K562 (cell line): ENCODE measurements around the gene C16orf92. TPM values are rescaled to one million over a fixed set of nuclear protein-coding genes. Genes with fewer than 3 reads are reported as not detected.

Experiments used
- BMI1 ChIP-seq: fragments of 150-350 bp; IDR thresholded peaks from 2 replicates; pipeline ENCODE4 v1.6.1; 2014; ENCODE audit warnings: low read length
- CBFA2T3 ChIP-seq: fragments of 450-650 bp; IDR thresholded peaks from 2 replicates; pipeline ENCODE4 v1.6.1; 2017
- ELF4 ChIP-seq: fragments of 450-650 bp; formaldehyde crosslinking; IDR thresholded peaks from 2 replicates; pipeline ENCODE4 v1.4.0; 2022; ENCODE audit warnings: missing genetic modification characterization
- HDGF ChIP-seq: fragments of 450-650 bp; IDR thresholded peaks from 2 replicates; pipeline ENCODE4 v1.6.1; 2016
- KDM1A ChIP-seq, 2 experiments: fragments of 450-650 bp; IDR thresholded peaks; 2 replicates each; pipeline ENCODE4 v1.6.1; 2016; ENCODE audit warnings: mild to moderate bottlenecking in 2 of 2
- KLF16 ChIP-seq: IDR thresholded peaks from 2 replicates; pipeline ENCODE4 v1.6.1; 2016; ENCODE audit warnings: antibody characterized with exemption
- MAFG ChIP-seq: fragments of 450-650 bp; conservative IDR thresholded peaks from 2 replicates; pipeline ENCODE4 v1.6.1; 2016; ENCODE audit warnings: missing genetic modification characterization, missing compliant biosample characterization
- MED1 ChIP-seq: sonication (generic); formaldehyde crosslinking; IDR thresholded peaks from 2 replicates; pipeline ENCODE4 v1.8.1; 2023; ENCODE audit warnings: missing genetic modification reagents, borderline replicate concordance
- SMARCA4 ChIP-seq: fragments of 450-650 bp; IDR thresholded peaks from 2 replicates; pipeline ENCODE4 v1.6.1; 2016
- TCF7L2 ChIP-seq: fragments of 150-350 bp; IDR thresholded peaks from 2 replicates; pipeline ENCODE4 v1.6.1; 2016; ENCODE audit warnings: low read depth, mild to moderate bottlenecking, low read length, moderate library complexity
- ZNF263 ChIP-seq: sonication (generic); formaldehyde crosslinking; IDR thresholded peaks from 2 replicates; pipeline ENCODE4 v1.8.0; 2022; ENCODE audit warnings: mild to moderate bottlenecking, missing genetic modification reagents, borderline replicate concordance
- polyA plus RNA-seq, 8 experiments: library from polyadenylated mRNA; depleted of rRNA in 4 of 8; stranded (reverse) in 5 of 8; unstranded in 3 of 8; fragments of >200 nt; fragmentation: Nextera tagmentation in 2 of 8; fragmentation: Illumina TruSeq in 1 of 8; extraction: Ambion mirVana in 2 of 8; extraction: Trizol in 1 of 8; gene quantifications; 2 replicates each; pipeline versions ENCODE4 v1.2.1 to v1.2.3, GENCODE V29; 2011 to 2014; ENCODE audit warnings: inconsistent platforms in 1 of 8, missing spikeins in 1 of 8
- total RNA-seq, 7 experiments: library from RNA; depleted of rRNA in 6 of 7; stranded (reverse); fragments of >200 nt in 6 of 7; fragmentation: Illumina TruSeq in 2 of 7; extraction: Trizol in 2 of 7; gene quantifications; 2 replicates each; pipeline versions ENCODE4 v1.2.1 to v1.2.3, GENCODE V29; 2011 to 2021; ENCODE audit warnings: low replicate concordance in 1 of 7
- TF ChIP-seq, protein P1 (sequence below), 2 experiments: fragments of 450-650 bp; formaldehyde crosslinking in 1 of 2; IDR thresholded peaks; 2 replicates each; pipeline versions ENCODE4 v1.4.0 to v1.6.1; 2014 to 2020; ENCODE audit warnings: mild to moderate bottlenecking in 2 of 2, borderline replicate concordance in 1 of 2, low read depth in 1 of 2
- TF ChIP-seq, protein P2 (sequence below): fragments of 450-650 bp; IDR thresholded peaks from 2 replicates; pipeline ENCODE4 v1.6.1; 2017; ENCODE audit warnings: antibody characterized with exemption, mild to moderate bottlenecking
- TF ChIP-seq, protein P3 (sequence below), 2 experiments: fragments of 450-650 bp in 1 of 2; sonication (generic) in 1 of 2; formaldehyde crosslinking; conservative IDR thresholded peaks; 2 replicates each; pipeline versions ENCODE4 v1.4.0 to v1.8.1; 2020 to 2022; ENCODE audit warnings: mild to moderate bottlenecking in 1 of 2, missing genetic modification reagents in 1 of 2

Gene C16orf92
- total and polyA plus RNA-seq, 9 of the 15 experiments (the other 6 are each of a cell fraction or from before 2014, with no cell fraction given), result not detected

DNA sequence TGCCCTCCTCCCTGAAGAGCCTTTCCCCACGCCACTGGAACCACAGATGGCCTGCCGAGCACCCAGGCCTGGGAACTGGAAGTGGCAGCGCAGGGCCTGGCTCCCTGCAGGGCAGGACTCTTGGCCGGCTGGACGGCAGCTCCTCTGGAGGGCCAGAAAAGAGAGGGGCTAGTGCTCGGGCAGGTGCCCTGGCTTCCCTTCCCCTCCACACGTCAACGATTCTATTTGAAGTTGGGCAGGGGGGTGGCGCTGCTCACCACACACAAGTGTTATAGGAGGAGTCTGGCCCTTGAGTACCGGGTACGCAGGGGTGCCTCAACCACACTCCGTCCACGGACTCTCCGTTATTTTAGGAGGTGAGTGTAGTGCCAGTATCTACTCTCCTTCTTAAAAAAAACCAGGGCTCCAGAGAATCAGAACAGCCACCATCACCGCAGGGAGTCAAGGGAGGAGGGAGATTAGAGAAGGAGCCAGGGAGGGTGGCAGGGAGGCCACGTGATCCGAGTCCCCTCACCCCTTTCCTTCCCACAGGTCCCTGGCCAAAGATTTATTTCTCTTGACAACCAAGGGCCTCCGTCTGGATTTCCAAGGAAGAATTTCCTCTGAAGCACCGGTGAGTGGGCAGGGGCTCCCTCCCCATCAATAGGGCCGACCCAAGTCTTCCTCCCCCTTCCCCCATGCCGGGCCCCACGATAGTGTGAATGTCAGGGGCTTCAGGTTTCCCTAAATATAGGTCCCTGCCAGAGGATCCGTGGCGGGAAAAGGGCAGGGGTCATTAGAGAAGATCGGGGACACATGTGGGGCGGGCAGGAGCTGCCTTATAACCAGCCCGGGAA lies 41.1 kb downstream of the C16orf92 start (continued):
- TF ChIP-seq, protein P1, sequence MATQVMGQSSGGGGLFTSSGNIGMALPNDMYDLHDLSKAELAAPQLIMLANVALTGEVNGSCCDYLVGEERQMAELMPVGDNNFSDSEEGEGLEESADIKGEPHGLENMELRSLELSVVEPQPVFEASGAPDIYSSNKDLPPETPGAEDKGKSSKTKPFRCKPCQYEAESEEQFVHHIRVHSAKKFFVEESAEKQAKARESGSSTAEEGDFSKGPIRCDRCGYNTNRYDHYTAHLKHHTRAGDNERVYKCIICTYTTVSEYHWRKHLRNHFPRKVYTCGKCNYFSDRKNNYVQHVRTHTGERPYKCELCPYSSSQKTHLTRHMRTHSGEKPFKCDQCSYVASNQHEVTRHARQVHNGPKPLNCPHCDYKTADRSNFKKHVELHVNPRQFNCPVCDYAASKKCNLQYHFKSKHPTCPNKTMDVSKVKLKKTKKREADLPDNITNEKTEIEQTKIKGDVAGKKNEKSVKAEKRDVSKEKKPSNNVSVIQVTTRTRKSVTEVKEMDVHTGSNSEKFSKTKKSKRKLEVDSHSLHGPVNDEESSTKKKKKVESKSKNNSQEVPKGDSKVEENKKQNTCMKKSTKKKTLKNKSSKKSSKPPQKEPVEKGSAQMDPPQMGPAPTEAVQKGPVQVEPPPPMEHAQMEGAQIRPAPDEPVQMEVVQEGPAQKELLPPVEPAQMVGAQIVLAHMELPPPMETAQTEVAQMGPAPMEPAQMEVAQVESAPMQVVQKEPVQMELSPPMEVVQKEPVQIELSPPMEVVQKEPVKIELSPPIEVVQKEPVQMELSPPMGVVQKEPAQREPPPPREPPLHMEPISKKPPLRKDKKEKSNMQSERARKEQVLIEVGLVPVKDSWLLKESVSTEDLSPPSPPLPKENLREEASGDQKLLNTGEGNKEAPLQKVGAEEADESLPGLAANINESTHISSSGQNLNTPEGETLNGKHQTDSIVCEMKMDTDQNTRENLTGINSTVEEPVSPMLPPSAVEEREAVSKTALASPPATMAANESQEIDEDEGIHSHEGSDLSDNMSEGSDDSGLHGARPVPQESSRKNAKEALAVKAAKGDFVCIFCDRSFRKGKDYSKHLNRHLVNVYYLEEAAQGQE (IDR thresholded peaks at IDR 0.05; ENCODE audit: borderline replicate concordance), result peak; percentile 37; the same call in 1 of the 2 replicates
- TF ChIP-seq, protein P1 (CRISPR knock-in tag; IDR thresholded peaks at IDR 0.05; ENCODE audit: low read depth), result no peak
- TF ChIP-seq, protein P2, sequence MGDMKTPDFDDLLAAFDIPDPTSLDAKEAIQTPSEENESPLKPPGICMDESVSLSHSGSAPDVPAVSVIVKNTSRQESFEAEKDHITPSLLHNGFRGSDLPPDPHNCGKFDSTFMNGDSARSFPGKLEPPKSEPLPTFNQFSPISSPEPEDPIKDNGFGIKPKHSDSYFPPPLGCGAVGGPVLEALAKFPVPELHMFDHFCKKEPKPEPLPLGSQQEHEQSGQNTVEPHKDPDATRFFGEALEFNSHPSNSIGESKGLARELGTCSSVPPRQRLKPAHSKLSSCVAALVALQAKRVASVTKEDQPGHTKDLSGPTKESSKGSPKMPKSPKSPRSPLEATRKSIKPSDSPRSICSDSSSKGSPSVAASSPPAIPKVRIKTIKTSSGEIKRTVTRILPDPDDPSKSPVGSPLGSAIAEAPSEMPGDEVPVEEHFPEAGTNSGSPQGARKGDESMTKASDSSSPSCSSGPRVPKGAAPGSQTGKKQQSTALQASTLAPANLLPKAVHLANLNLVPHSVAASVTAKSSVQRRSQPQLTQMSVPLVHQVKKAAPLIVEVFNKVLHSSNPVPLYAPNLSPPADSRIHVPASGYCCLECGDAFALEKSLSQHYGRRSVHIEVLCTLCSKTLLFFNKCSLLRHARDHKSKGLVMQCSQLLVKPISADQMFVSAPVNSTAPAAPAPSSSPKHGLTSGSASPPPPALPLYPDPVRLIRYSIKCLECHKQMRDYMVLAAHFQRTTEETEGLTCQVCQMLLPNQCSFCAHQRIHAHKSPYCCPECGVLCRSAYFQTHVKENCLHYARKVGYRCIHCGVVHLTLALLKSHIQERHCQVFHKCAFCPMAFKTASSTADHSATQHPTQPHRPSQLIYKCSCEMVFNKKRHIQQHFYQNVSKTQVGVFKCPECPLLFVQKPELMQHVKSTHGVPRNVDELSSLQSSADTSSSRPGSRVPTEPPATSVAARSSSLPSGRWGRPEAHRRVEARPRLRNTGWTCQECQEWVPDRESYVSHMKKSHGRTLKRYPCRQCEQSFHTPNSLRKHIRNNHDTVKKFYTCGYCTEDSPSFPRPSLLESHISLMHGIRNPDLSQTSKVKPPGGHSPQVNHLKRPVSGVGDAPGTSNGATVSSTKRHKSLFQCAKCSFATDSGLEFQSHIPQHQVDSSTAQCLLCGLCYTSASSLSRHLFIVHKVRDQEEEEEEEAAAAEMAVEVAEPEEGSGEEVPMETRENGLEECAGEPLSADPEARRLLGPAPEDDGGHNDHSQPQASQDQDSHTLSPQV, result peak; percentile 76
- TF ChIP-seq BMI1 (no peak), CBFA2T3 (no peak), TCF7L2 (no peak), KLF16 (no peak), MAFG (tag) (no peak), ELF4 (CRISPR knock-in tag) (no peak), MED1 (CRISPR knock-in tag) (no peak), SMARCA4 (peak; percentile 33; the same call in 1 of the 2 replicates), ZNF263 (CRISPR knock-in tag) (peak; percentile 98), HDGF (peak; percentile 84; the same call in 1 of the 2 replicates), KDM1A (IDR thresholded peaks at IDR 0.05) (peak in 1 of 2 experiments; percentile 18; a peak in 1 of 4 replicates)
- TF ChIP-seq, protein P3, sequence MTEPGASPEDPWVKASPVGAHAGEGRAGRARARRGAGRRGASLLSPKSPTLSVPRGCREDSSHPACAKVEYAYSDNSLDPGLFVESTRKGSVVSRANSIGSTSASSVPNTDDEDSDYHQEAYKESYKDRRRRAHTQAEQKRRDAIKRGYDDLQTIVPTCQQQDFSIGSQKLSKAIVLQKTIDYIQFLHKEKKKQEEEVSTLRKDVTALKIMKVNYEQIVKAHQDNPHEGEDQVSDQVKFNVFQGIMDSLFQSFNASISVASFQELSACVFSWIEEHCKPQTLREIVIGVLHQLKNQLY (CRISPR knock-in tag; conservative IDR thresholded peaks at IDR 0.05), result no peak
